ENCODE measurements around the gene ATP6V0B. TPM values are rescaled to one million over a fixed set of nuclear protein-coding genes. Genes with fewer than 3 reads are reported as not detected.
A peak's percentile ranks its signal among the peaks of the same experiment; 100 is the strongest.

The ATP6V0B gene
- total RNA-seq, 1 experiment from 2014 or later = 181 TPM

- no peak overlapping the region for H3K27ac ChIP-seq (ENCODE audit: low read depth, low read length, poor library complexity, severe bottlenecking)
- no peak for DNase-seq (ENCODE audit: low spot score)
- peaks cover 26% of the 10 kb centered on the region for H3K4me1 ChIP-seq (ENCODE audit: insufficient read depth, low read length, poor library complexity, severe bottlenecking)
- H3K36me3 ChIP-seq (ENCODE audit: insufficient read depth, low read length, poor library complexity, severe bottlenecking) = peaks cover 3% of the 10 kb centered on the region
- no peaks in the 10 kb centered on the region for H3K27me3 ChIP-seq (replicated peaks; ENCODE audit: insufficient read depth, low read depth, low read length, poor library complexity)
- H3K9me3 ChIP-seq (ENCODE audit: low read depth, low read length, poor library complexity, severe bottlenecking) = no peaks in the 10 kb centered on the region
- no peak for TF ChIP-seq EZH2 (IDR thresholded peaks at IDR 0.05; ENCODE audit: borderline replicate concordance, low read depth, low read length, poor library complexity, severe bottlenecking)
- TF ChIP-seq CTCF (conservative IDR thresholded peaks at IDR 0.05; ENCODE audit: low read depth, low read length) = no peak
- BruUV-seq (replicated peaks) = no TSS peak
- POLR2A ChIA-PET (ENCODE audit: low non-redundant PET) = no interaction called here
- CTCF ChIA-PET = interaction anchor here (1.0 to 1.6 kb wide), 3 partner anchors 17 to 167 kb away, joined by 3 to 11 read pairs (median 4); no protein-coding TSS in a partner anchor
- intact Hi-C loops (cut with micrococcal nuclease; ENCODE audit: unreplicated experiment) = no loop called here
- no peak overlapping the region for H3K4me3 ChIP-seq (ENCODE audit: low read depth, low read length, poor library complexity, severe bottlenecking)
Observed at GRCh38 chr1:43930949-43931275, 43.8 kb upstream of the ATP6V0B start.

- DNase-seq (ENCODE audit: low spot score) = no peak
- H3K27ac ChIP-seq (ENCODE audit: low read depth, low read length, poor library complexity, severe bottlenecking) = no peak overlapping the region
- TF ChIP-seq EZH2 (IDR thresholded peaks at IDR 0.05; ENCODE audit: borderline replicate concordance, low read depth, low read length, poor library complexity, severe bottlenecking) (no peak), CTCF (conservative IDR thresholded peaks at IDR 0.05; ENCODE audit: low read depth, low read length) (no peak)
- no peak overlapping the region for H3K4me3 ChIP-seq (ENCODE audit: low read depth, low read length, poor library complexity, severe bottlenecking)
- ChIA-PET POLR2A (ENCODE audit: low non-redundant PET) (no interaction called here), CTCF (interaction anchor here (1.6 to 7.0 kb wide), 2 partner anchors 167 to 168 kb away, joined by 11 to 238 read pairs; no protein-coding TSS in a partner anchor)
- H3K27me3 ChIP-seq (replicated peaks; ENCODE audit: insufficient read depth, low read depth, low read length, poor library complexity) = no peaks in the 10 kb centered on the region
- H3K4me1 ChIP-seq (ENCODE audit: insufficient read depth, low read length, poor library complexity, severe bottlenecking) = peaks cover 30% of the 10 kb centered on the region
- H3K36me3 ChIP-seq (ENCODE audit: insufficient read depth, low read length, poor library complexity, severe bottlenecking) = peaks cover 8% of the 10 kb centered on the region
- BruUV-seq (replicated peaks) = no TSS peak
- no peaks in the 10 kb centered on the region for H3K9me3 ChIP-seq (ENCODE audit: low read depth, low read length, poor library complexity, severe bottlenecking)
- intact Hi-C loops (cut with micrococcal nuclease; ENCODE audit: unreplicated experiment) = no loop called here
Observed at GRCh38 chr1:43931711-43932660, 42.8 kb upstream of the ATP6V0B start.

GRCh38 chr1:43932786-43933385 is 41.9 kb upstream of the ATP6V0B start:
- no peak for TF ChIP-seq EZH2 (IDR thresholded peaks at IDR 0.05; ENCODE audit: borderline replicate concordance, low read depth, low read length, poor library complexity, severe bottlenecking)
- Histone ChIP-seq H3K4me1 (ENCODE audit: insufficient read depth, low read length, poor library complexity, severe bottlenecking) (peaks cover 32% of the 10 kb centered on the region), H3K9me3 (ENCODE audit: low read depth, low read length, poor library complexity, severe bottlenecking) (no peaks in the 10 kb centered on the region), H3K27ac (ENCODE audit: low read depth, low read length, poor library complexity, severe bottlenecking) (peak overlapping the region; percentile 63), H3K4me3 (ENCODE audit: low read depth, low read length, poor library complexity, severe bottlenecking) (peak overlapping the region; percentile 53), H3K36me3 (ENCODE audit: insufficient read depth, low read length, poor library complexity, severe bottlenecking) (peaks cover 14% of the 10 kb centered on the region), H3K27me3 (replicated peaks; ENCODE audit: insufficient read depth, low read depth, low read length, poor library complexity) (no peaks in the 10 kb centered on the region)
- ChIA-PET CTCF (interaction anchor here (0.6 to 7.0 kb wide), 2 partner anchors 164 to 168 kb away, joined by 3 to 238 read pairs; no protein-coding TSS in a partner anchor), POLR2A (ENCODE audit: low non-redundant PET) (no interaction called here)
- intact Hi-C loops (cut with micrococcal nuclease; ENCODE audit: unreplicated experiment) = no loop called here
- no TSS peak for BruUV-seq (replicated peaks)
- DNase-seq (ENCODE audit: low spot score) = no peak

Data from A673 (cell line).